ENCODE results near the gene HAUS5. TPM values are rescaled to one million over a fixed set of nuclear protein-coding genes. Genes with fewer than 3 reads are reported as not detected.

Gene HAUS5
- total and polyA plus RNA-seq, 10 donors = 10.3 to 24.4 (median 18.6) TPM

DNA sequence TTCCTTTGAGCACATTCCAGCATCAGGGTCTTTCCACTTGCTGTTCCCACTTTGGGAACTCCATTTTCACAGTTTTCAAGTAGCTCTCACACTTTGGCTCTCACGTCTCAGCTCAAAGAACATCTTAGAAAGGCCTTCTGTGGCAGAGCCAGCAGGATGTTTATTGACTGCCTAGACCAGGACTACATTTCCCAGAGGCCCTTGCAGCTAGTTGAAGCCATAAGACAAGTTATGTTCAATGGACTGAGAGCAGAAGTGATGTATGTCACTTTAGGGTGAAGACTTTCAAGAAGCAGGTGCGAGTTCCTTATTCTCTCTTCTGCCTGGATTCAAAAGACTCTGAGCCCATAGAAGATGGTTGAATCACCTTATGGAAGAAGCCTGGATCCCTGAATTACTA lies 4.3 kb upstream of the HAUS5 start:
- Histone ChIP-seq H3K27me3 (replicated peaks in 1 of 7) (no peaks in the 10 kb centered on the region), H3K27ac (no peak overlapping the region), H3K36me3 (no peaks in the 10 kb centered on the region), H3K4me3 (no peak overlapping the region), H3K9me3 (peaks cover 0 to 23% (median 17%) of the 10 kb centered on the region in 8 donors), H3K4me1 (peaks cover 7 to 33% (median 25%) of the 10 kb centered on the region in 6 donors)
- intact Hi-C loops (cut with DNase I; ENCODE audit: low total_unique reads) = no loop called here
- DNase-seq = no peak
- 72 to 90% (median 75%) methylated on average over 2 of the region's 2 CpGs for WGBS, 5 donors
- TF ChIP-seq CTCF (IDR thresholded peaks at IDR 0.05 in 8 of 11, conservative IDR thresholded peaks at IDR 0.05 in 3 of 11) = no peak
- no peak for TF ChIP-seq POLR2A (IDR thresholded peaks at IDR 0.05)
- no peak for TF ChIP-seq POLR2AphosphoS5 (IDR thresholded peaks at IDR 0.05)

GRCh38 chr19:35609851-35610353 lies 2.6 kb upstream of the HAUS5 start:
- DNase-seq = peak; percentile 82
- Histone ChIP-seq H3K9me3 (peaks cover 0 to 23% (median 17%) of the 10 kb centered on the region in 8 donors), H3K27me3 (replicated peaks in 1 of 7) (no peaks in the 10 kb centered on the region), H3K36me3 (peaks cover 0 to 3% (median under 1%) of the 10 kb centered on the region in 6 donors), H3K4me1 (peaks cover 7 to 40% (median 27%) of the 10 kb centered on the region in 6 donors), H3K27ac (peak overlapping the region; percentile 20 to 87 (median 70)), H3K4me3 (no peak overlapping the region)
- TF ChIP-seq POLR2AphosphoS5 (IDR thresholded peaks at IDR 0.05) (peak in 2 of 3 donors; percentile 62 to 67), CTCF (IDR thresholded peaks at IDR 0.05 in 8 of 11, conservative IDR thresholded peaks at IDR 0.05 in 3 of 11) (no peak)
- 30 to 57% (median 35%) methylated on average over 6 of the region's 6 CpGs for WGBS, 5 donors
- intact Hi-C loops (cut with DNase I; ENCODE audit: low total_unique reads) = no loop called here

GRCh38 chr19:35612224-35612558 lies 344 bp upstream of the HAUS5 start:
- H3K4me3 ChIP-seq = peak overlapping the region; percentile 62 to 77 (median 69)
- no peak for DNase-seq
- no peak for TF ChIP-seq CTCF (IDR thresholded peaks at IDR 0.05 in 8 of 11, conservative IDR thresholded peaks at IDR 0.05 in 3 of 11)
- TF ChIP-seq POLR2A (IDR thresholded peaks at IDR 0.05) = no peak
- TF ChIP-seq POLR2AphosphoS5 (IDR thresholded peaks at IDR 0.05) = no peak
- intact Hi-C loops (cut with DNase I; ENCODE audit: low total_unique reads) = no loop called here
- peaks cover 7 to 40% (median 27%) of the 10 kb centered on the region in 6 donors for H3K4me1 ChIP-seq
- H3K27me3 ChIP-seq (replicated peaks in 1 of 7) = no peaks in the 10 kb centered on the region
- H3K9me3 ChIP-seq = peaks cover 0 to 16% (median 12%) of the 10 kb centered on the region in 8 donors
- WGBS, 5 donors = 36 to 40% (median 40%) methylated on average over 9 of the region's 9 CpGs
- peak overlapping the region; percentile 13 to 88 (median 78) for H3K27ac ChIP-seq
- peaks cover 0 to 26% (median 14%) of the 10 kb centered on the region in 6 donors for H3K36me3 ChIP-seq

GRCh38 chr19:35613574-35613973 lies 1.0 kb downstream of the HAUS5 start:
- H3K27me3 ChIP-seq (replicated peaks in 1 of 7) = no peaks in the 10 kb centered on the region
- peaks cover 0 to 40% (median 15%) of the 10 kb centered on the region in 6 donors for H3K36me3 ChIP-seq
- H3K9me3 ChIP-seq = peaks cover 0 to 2% (median under 1%) of the 10 kb centered on the region in 8 donors
- peaks cover 7 to 40% (median 27%) of the 10 kb centered on the region in 6 donors for H3K4me1 ChIP-seq
- 76 to 100% (median 83%) methylated on average over 1 of the region's 1 CpG for WGBS, 5 donors
- no peak for DNase-seq
- no peak overlapping the region for H3K4me3 ChIP-seq
- intact Hi-C loops (cut with DNase I; ENCODE audit: low total_unique reads) = no loop called here
- TF ChIP-seq CTCF (IDR thresholded peaks at IDR 0.05 in 8 of 11, conservative IDR thresholded peaks at IDR 0.05 in 3 of 11) = no peak
- TF ChIP-seq POLR2AphosphoS5 (IDR thresholded peaks at IDR 0.05) = no peak
- TF ChIP-seq POLR2A (IDR thresholded peaks at IDR 0.05) = no peak
- no peak overlapping the region for H3K27ac ChIP-seq
